PC-9 (cell line): ENCODE data around the gene OSBPL6.

Experiments
- CTCF ChIP-seq: fragments of 200-600 bp; sonication (generic); conservative IDR thresholded peaks from 2 replicates; pipeline ENCODE4 v1.6.1; 2017; ENCODE audit warnings: mixed run types, antibody characterized with exemption, mild to moderate bottlenecking, moderate library complexity
- EZH2 ChIP-seq: fragments of 200-600 bp; sonication (generic); IDR thresholded peaks from 2 replicates; pipeline ENCODE4 v1.8.0; 2017; ENCODE audit warnings: antibody characterized with exemption, low read depth

- no peak for TF ChIP-seq CTCF
- TF ChIP-seq EZH2, result no peak
These were observed 83.5 kb downstream of the OSBPL6 start for GRCh38 chr2:178277741-178278197.
